Measurements from ENCODE around the gene HSD17B1. TPM values are rescaled to one million over a fixed set of nuclear protein-coding genes. Genes with fewer than 3 reads are reported as not detected.

Gene HSD17B1
- total and polyA plus RNA-seq, 2 of the 13 experiments (the other 11 are each of a cell fraction or from before 2014, with no cell fraction given), result 0.54 to 0.93 TPM

DNA sequence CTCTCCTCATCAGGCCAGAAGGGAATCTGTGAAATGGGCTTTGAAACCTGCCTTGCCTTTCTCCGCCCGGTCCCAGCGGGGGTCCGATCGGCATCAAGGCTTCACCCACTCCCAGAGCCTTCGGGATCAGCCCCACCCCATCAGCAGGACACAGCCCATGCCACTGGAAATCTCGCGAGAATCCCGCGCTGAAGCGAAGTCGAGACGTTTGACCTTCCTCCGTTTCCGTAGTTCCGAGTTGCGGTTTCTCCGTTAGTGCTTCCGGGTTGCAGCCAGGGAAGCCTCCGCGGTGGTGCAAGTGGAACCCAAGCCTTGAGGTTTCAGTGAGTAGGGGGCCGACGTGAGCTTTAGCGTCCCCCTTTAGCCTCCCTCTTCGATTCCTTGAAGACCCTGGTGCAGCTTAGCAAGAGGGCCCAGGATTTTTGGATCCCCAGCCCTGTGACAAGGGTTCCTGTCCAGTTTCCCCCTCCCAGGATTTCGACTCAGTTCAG, 9.2 kb downstream of the HSD17B1 start, which contains the start of gene COASY (continued):
- TF ChIP-seq, protein P1, sequence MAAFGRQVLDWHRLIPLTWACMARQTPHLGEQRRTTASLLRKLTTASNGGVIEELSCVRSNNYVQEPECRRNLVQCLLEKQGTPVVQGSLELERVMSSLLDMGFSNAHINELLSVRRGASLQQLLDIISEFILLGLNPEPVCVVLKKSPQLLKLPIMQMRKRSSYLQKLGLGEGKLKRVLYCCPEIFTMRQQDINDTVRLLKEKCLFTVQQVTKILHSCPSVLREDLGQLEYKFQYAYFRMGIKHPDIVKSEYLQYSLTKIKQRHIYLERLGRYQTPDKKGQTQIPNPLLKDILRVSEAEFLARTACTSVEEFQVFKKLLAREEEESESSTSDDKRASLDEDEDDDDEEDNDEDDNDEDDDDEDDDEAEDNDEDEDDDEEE (CRISPR knock-in tag; IDR thresholded peaks at IDR 0.05), result peak; percentile 48; the same call in 1 of the 2 replicates
- TF ChIP-seq CREM (IDR thresholded peaks at IDR 0.05), result peak; percentile 87
- no peak for TF ChIP-seq CREM (CRISPR knock-in tag; IDR thresholded peaks at IDR 0.05)
- TF ChIP-seq, protein P2, sequence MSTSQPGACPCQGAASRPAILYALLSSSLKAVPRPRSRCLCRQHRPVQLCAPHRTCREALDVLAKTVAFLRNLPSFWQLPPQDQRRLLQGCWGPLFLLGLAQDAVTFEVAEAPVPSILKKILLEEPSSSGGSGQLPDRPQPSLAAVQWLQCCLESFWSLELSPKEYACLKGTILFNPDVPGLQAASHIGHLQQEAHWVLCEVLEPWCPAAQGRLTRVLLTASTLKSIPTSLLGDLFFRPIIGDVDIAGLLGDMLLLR (CRISPR knock-in tag; IDR thresholded peaks at IDR 0.05), result no peak
- TF ChIP-seq, protein P3, sequence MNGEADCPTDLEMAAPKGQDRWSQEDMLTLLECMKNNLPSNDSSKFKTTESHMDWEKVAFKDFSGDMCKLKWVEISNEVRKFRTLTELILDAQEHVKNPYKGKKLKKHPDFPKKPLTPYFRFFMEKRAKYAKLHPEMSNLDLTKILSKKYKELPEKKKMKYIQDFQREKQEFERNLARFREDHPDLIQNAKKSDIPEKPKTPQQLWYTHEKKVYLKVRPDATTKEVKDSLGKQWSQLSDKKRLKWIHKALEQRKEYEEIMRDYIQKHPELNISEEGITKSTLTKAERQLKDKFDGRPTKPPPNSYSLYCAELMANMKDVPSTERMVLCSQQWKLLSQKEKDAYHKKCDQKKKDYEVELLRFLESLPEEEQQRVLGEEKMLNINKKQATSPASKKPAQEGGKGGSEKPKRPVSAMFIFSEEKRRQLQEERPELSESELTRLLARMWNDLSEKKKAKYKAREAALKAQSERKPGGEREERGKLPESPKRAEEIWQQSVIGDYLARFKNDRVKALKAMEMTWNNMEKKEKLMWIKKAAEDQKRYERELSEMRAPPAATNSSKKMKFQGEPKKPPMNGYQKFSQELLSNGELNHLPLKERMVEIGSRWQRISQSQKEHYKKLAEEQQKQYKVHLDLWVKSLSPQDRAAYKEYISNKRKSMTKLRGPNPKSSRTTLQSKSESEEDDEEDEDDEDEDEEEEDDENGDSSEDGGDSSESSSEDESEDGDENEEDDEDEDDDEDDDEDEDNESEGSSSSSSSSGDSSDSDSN (CRISPR knock-in tag; IDR thresholded peaks at IDR 0.05), result peak; percentile 66
- TF ChIP-seq, protein P4, sequence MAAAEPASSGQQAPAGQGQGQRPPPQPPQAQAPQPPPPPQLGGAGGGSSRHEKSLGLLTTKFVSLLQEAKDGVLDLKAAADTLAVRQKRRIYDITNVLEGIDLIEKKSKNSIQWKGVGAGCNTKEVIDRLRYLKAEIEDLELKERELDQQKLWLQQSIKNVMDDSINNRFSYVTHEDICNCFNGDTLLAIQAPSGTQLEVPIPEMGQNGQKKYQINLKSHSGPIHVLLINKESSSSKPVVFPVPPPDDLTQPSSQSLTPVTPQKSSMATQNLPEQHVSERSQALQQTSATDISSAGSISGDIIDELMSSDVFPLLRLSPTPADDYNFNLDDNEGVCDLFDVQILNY (CRISPR knock-in tag; conservative IDR thresholded peaks at IDR 0.05), result no peak; the same call in 1 of the 2 replicates
- 0 out of 2 replicates have a peak, but pooled peaks have one; percentile 85 for TF ChIP-seq ZNF879 (CRISPR knock-in tag; IDR thresholded peaks at IDR 0.05)
- TF ChIP-seq, protein P5, sequence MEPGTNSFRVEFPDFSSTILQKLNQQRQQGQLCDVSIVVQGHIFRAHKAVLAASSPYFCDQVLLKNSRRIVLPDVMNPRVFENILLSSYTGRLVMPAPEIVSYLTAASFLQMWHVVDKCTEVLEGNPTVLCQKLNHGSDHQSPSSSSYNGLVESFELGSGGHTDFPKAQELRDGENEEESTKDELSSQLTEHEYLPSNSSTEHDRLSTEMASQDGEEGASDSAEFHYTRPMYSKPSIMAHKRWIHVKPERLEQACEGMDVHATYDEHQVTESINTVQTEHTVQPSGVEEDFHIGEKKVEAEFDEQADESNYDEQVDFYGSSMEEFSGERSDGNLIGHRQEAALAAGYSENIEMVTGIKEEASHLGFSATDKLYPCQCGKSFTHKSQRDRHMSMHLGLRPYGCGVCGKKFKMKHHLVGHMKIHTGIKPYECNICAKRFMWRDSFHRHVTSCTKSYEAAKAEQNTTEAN (CRISPR knock-in tag; conservative IDR thresholded peaks at IDR 0.05), result peak; percentile 60
- TF ChIP-seq RBAK (CRISPR knock-in tag; IDR thresholded peaks at IDR 0.05), result no peak; the same call in 1 of the 2 replicates
- TF ChIP-seq, protein P6, sequence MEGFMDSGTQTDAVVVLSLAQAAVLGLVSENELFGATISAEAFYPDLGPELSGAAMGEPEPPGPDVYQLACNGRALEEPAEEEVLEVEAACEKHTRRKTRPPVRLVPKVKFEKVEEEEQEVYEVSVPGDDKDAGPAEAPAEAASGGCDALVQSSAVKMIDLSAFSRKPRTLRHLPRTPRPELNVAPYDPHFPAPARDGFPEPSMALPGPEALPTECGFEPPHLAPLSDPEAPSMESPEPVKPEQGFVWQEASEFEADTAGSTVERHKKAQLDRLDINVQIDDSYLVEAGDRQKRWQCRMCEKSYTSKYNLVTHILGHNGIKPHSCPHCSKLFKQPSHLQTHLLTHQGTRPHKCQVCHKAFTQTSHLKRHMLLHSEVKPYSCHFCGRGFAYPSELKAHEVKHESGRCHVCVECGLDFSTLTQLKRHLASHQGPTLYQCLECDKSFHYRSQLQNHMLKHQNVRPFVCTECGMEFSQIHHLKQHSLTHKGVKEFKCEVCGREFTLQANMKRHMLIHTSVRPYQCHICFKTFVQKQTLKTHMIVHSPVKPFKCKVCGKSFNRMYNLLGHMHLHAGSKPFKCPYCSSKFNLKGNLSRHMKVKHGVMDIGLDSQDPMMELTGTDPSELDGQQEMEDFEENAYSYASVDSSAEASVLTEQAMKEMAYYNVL (CRISPR knock-in tag; IDR thresholded peaks at IDR 0.05; ENCODE audit: borderline replicate concordance), result no peak
- TF ChIP-seq ZSCAN12 (CRISPR knock-in tag; IDR thresholded peaks at IDR 0.05), result peak; percentile 64; the same call in 1 of the 2 replicates
- TF ChIP-seq SRSF1 (optimal IDR thresholded peaks at IDR 0.05; ENCODE audit: low read depth, low read length), result no peak
- TF ChIP-seq, protein P7, sequence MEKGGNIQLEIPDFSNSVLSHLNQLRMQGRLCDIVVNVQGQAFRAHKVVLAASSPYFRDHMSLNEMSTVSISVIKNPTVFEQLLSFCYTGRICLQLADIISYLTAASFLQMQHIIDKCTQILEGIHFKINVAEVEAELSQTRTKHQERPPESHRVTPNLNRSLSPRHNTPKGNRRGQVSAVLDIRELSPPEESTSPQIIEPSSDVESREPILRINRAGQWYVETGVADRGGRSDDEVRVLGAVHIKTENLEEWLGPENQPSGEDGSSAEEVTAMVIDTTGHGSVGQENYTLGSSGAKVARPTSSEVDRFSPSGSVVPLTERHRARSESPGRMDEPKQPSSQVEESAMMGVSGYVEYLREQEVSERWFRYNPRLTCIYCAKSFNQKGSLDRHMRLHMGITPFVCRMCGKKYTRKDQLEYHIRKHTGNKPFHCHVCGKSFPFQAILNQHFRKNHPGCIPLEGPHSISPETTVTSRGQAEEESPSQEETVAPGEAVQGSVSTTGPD (CRISPR knock-in tag; IDR thresholded peaks at IDR 0.05), result no peak
- peak; percentile 90 for TF ChIP-seq TBL1XR1 (IDR thresholded peaks at IDR 0.05; ENCODE audit: borderline replicate concordance, low read length, partially characterized antibody)
- TF ChIP-seq RARA (CRISPR knock-in tag; IDR thresholded peaks at IDR 0.05), result peak; percentile 59
